MM.1S (cell line): ENCODE data around the gene NRG2.

Experiments used
- DNase-seq: peaks from one replicate; pipeline ENCODE4 v3.0.0-alpha.2; 2015
- H2AFZ ChIP-seq: fragments of 300-600 bp; sonication (generic); 2 replicates; pipeline ENCODE4 v1.6.0; 2016; ENCODE audit warnings: antibody characterized with exemption, low read length
- H3F3A ChIP-seq: fragments of 300-600 bp; sonication (generic); 2 replicates; pipeline ENCODE4 v1.6.1; 2016; ENCODE audit warnings: mild to moderate bottlenecking, antibody characterized with exemption, low read length, moderate library complexity, mixed read lengths; ENCODE audit not compliant: insufficient read depth
- H3K27ac ChIP-seq: fragments of 300-600 bp; sonication (generic); 2 replicates; pipeline ENCODE4 v1.5.1; 2016; ENCODE audit warnings: mild to moderate bottlenecking, low read length
- H3K27me3 ChIP-seq: fragments of 300-600 bp; sonication (generic); replicated peaks from 2 replicates; pipeline ENCODE4 v1.6.0; 2016; ENCODE audit warnings: low read length; ENCODE audit not compliant: insufficient read depth
- H3K36me3 ChIP-seq: fragments of 300-600 bp; sonication (generic); replicated peaks from 2 replicates; pipeline ENCODE4 v1.6.1; 2016; ENCODE audit warnings: mild to moderate bottlenecking, low read length, mixed read lengths; ENCODE audit not compliant: insufficient read depth
- H3K4me1 ChIP-seq: fragments of 300-600 bp; sonication (generic); 2 replicates; pipeline ENCODE4 v1.6.1; 2016; ENCODE audit warnings: low read length, mixed read lengths
- H3K4me2 ChIP-seq: fragments of 300-600 bp; sonication (generic); 2 replicates; pipeline ENCODE4 v1.6.0; 2016; ENCODE audit warnings: low read depth, low read length
- H3K4me3 ChIP-seq: fragments of 300-600 bp; sonication (generic); 2 replicates; pipeline ENCODE4 v1.5.1; 2016; ENCODE audit warnings: low read length, mixed read lengths
- H3K79me2 ChIP-seq: fragments of 300-600 bp; sonication (generic); 2 replicates; pipeline ENCODE4 v1.6.1; 2016; ENCODE audit warnings: mixed run types, low read length, mixed read lengths
- H3K9ac ChIP-seq: fragments of 300-600 bp; sonication (generic); 2 replicates; pipeline ENCODE4 v1.6.1; 2016; ENCODE audit warnings: low read length, mixed read lengths
- H3K9me2 ChIP-seq: fragments of 300-600 bp; sonication (generic); replicated peaks from 2 replicates; pipeline ENCODE4 v1.6.1; 2016; ENCODE audit warnings: mild to moderate bottlenecking, low read length, mixed read lengths; ENCODE audit not compliant: insufficient read depth
- H3K9me3 ChIP-seq: fragments of 300-600 bp; sonication (generic); replicated peaks from 2 replicates; pipeline ENCODE4 v1.6.1; 2016; ENCODE audit warnings: mild to moderate bottlenecking, low read length, mixed read lengths; ENCODE audit not compliant: insufficient read depth
- H4K20me1 ChIP-seq: fragments of 300-600 bp; sonication (generic); 2 replicates; pipeline ENCODE4 v1.6.1; 2016; ENCODE audit warnings: mild to moderate bottlenecking, low read length, moderate library complexity, mixed read lengths; ENCODE audit not compliant: insufficient read depth
- CTCF ChIP-seq: fragments of 300-600 bp; sonication (generic); IDR thresholded peaks from 2 replicates; pipeline ENCODE4 v1.5.1; 2016; ENCODE audit warnings: antibody characterized with exemption, low read length, mixed read lengths
- EZH2 ChIP-seq: fragments of 300-600 bp; sonication (generic); optimal IDR thresholded peaks from 2 replicates; pipeline ENCODE3; 2017; ENCODE audit warnings: low read depth, mild to moderate bottlenecking, antibody characterized with exemption, low read length, mixed read lengths
- EZH2phosphoT487 ChIP-seq: fragments of 300-600 bp; sonication (generic); IDR thresholded peaks from 2 replicates; pipeline ENCODE4 v1.6.1; 2018; ENCODE audit warnings: antibody characterized with exemption, low read length

NRG2 gene

GRCh38 chr5:139964994-139965565 is 78.0 kb downstream of the NRG2 start:
- no peak for DNase-seq
- Histone ChIP-seq H3K36me3 (no peaks in the 10 kb centered on the region), H3K4me1 (0 out of 2 replicates have a peak, but pooled peaks cover 5% of the 10 kb centered on the region), H3K4me3 (no peak overlapping the region), H3K9ac (no peak overlapping the region), H3K27me3 (no peaks in the 10 kb centered on the region), H3K9me2 (no peaks in the 10 kb centered on the region), H3K9me3 (no peaks in the 10 kb centered on the region), H4K20me1 (no peaks in the 10 kb centered on the region), H3F3A (no peaks in the 10 kb centered on the region), H3K4me2 (no peak overlapping the region), H3K27ac (no peak overlapping the region), H3K79me2 (no peaks in the 10 kb centered on the region), H2AFZ (no peak overlapping the region)
- TF ChIP-seq EZH2phosphoT487 (no peak), EZH2 (no peak), CTCF (no peak)

GRCh38 chr5:139964266-139964993 is 78.7 kb downstream of the NRG2 start:
- H3K9ac ChIP-seq: no peak overlapping the region
- no peaks in the 10 kb centered on the region for H4K20me1 ChIP-seq
- no peak overlapping the region for H3K4me3 ChIP-seq
- no peaks in the 10 kb centered on the region for H3K79me2 ChIP-seq
- no peaks in the 10 kb centered on the region for H3K9me2 ChIP-seq
- no peaks in the 10 kb centered on the region for H3K36me3 ChIP-seq
- no peak overlapping the region for H2AFZ ChIP-seq
- no peak overlapping the region for H3K4me2 ChIP-seq
- H3F3A ChIP-seq: no peaks in the 10 kb centered on the region
- no peaks in the 10 kb centered on the region for H3K27me3 ChIP-seq
- no peak for DNase-seq
- no peaks in the 10 kb centered on the region for H3K9me3 ChIP-seq
- H3K4me1 ChIP-seq: 0 out of 2 replicates have a peak, but pooled peaks cover 5% of the 10 kb centered on the region
- no peak for TF ChIP-seq EZH2phosphoT487
- TF ChIP-seq CTCF: no peak
- no peak for TF ChIP-seq EZH2
- no peak overlapping the region for H3K27ac ChIP-seq

- Histone ChIP-seq H3K27ac (no peak overlapping the region), H3K4me2 (no peak overlapping the region), H3K27me3 (no peaks in the 10 kb centered on the region)
These were observed 80.7 kb downstream of the NRG2 start for GRCh38 chr5:139962445-139962844.

More at GRCh38 chr5:139962445-139962844, 80.7 kb downstream of the NRG2 start:
- H4K20me1 ChIP-seq: no peaks in the 10 kb centered on the region
- H3K4me3 ChIP-seq: no peak overlapping the region
- no peak for DNase-seq
- 0 out of 2 replicates have a peak, but pooled peaks cover 5% of the 10 kb centered on the region for H3K4me1 ChIP-seq
- H3K9me3 ChIP-seq: no peaks in the 10 kb centered on the region
- H3K9me2 ChIP-seq: no peaks in the 10 kb centered on the region
- no peak overlapping the region for H2AFZ ChIP-seq
- no peaks in the 10 kb centered on the region for H3K36me3 ChIP-seq
- H3K9ac ChIP-seq: no peak overlapping the region
- H3K79me2 ChIP-seq: no peaks in the 10 kb centered on the region
- TF ChIP-seq CTCF: no peak
- no peak for TF ChIP-seq EZH2
- TF ChIP-seq EZH2phosphoT487: no peak
- no peaks in the 10 kb centered on the region for H3F3A ChIP-seq
